Activated CD4-positive, alpha-beta T cell treated with anti-CD3 and anti-CD28 coated beads, Interleukin-2, amount 50 U/mL, for 4 hours (primary cell): ENCODE results near the gene DIP2A.
A peak's percentile ranks its signal among the peaks of the same experiment; 100 is the strongest.
"Not testable (repeated sequence)": the region's sequence is repeated elsewhere in the genome, so short reads cannot be mapped to it uniquely, and the experiment has no call there.

Source experiments
- DNase-seq, 2 experiments: peaks; one replicate each; pipeline ENCODE4 v3.0.0-alpha.2; 2020

DIP2A gene

GRCh38 chr21:46559291-46559983 is 100.7 kb downstream of the DIP2A start:
- DNase-seq: peak; percentile 43 to 44

GRCh38 chr21:46560568-46561444 is 102.1 kb downstream of the DIP2A start:
- DNase-seq: no peak

- no peak for DNase-seq
Measured at GRCh38 chr21:46561445-46562090, 102.9 kb downstream of the DIP2A start.

GRCh38 chr21:46562472-46562871 is 103.8 kb downstream of the DIP2A start:
- DNase-seq: no peak

- DNase-seq: no peak
Measured at GRCh38 chr21:46562964-46563607, 104.4 kb downstream of the DIP2A start.

- no peak for DNase-seq
Measured at GRCh38 chr21:46564391-46564790, 105.7 kb downstream of the DIP2A start.

GRCh38 chr21:46567348-46567747 is 108.7 kb downstream of the DIP2A start:
- no peak for DNase-seq

GRCh38 chr21:46568562-46568961 is 109.9 kb downstream of the DIP2A start:
- no peak for DNase-seq

- DNase-seq: no peak
Measured at GRCh38 chr21:46569081-46569480, 110.4 kb downstream of the DIP2A start.

- no peak for DNase-seq
Measured at GRCh38 chr21:46570119-46570518, 111.4 kb downstream of the DIP2A start.

- DNase-seq: no peak
Measured at GRCh38 chr21:46570631-46571030, 111.9 kb downstream of the DIP2A start.

- DNase-seq: no peak
Measured at GRCh38 chr21:46572850-46573249, 114.2 kb downstream of the DIP2A start.

- not testable (repeated sequence) for DNase-seq
Measured at GRCh38 chr21:46577786-46578185, 119.1 kb downstream of the DIP2A start.

- not testable (repeated sequence) for DNase-seq
Measured at GRCh38 chr21:46579394-46579793, 120.7 kb downstream of the DIP2A start.

GRCh38 chr21:46581780-46582307 is 123.2 kb downstream of the DIP2A start:
- no peak for DNase-seq

- DNase-seq: no peak
Measured at GRCh38 chr21:46585191-46585953, 126.7 kb downstream of the DIP2A start.

GRCh38 chr21:46594276-46594675 is 135.6 kb downstream of the DIP2A start:
- DNase-seq: no peak

- no peak for DNase-seq
Measured at GRCh38 chr21:46596201-46596600, 137.5 kb downstream of the DIP2A start.

- no peak for DNase-seq
Measured at GRCh38 chr21:46597031-46597430, 138.3 kb downstream of the DIP2A start.

GRCh38 chr21:46597896-46598343 is 139.2 kb downstream of the DIP2A start:
- no peak for DNase-seq

- DNase-seq: no peak
Measured at GRCh38 chr21:46598581-46599572, 140.2 kb downstream of the DIP2A start.
